Measurements from ENCODE around the gene SLC28A3.

- no peak for TF ChIP-seq CTCF (IDR thresholded peaks at IDR 0.05; ENCODE audit: extremely low read depth in 1 of 2, insufficient read depth in 1 of 2, low read depth in 1 of 2, low read length in 2 of 2)
- TF ChIP-seq MYC (IDR thresholded peaks at IDR 0.05; ENCODE audit: low read depth, low read length): no peak
- TF ChIP-seq EZH2 (IDR thresholded peaks at IDR 0.05; ENCODE audit: borderline replicate concordance, low read depth, low read length, severe bottlenecking): no peak
- no peak for TF ChIP-seq MAX (IDR thresholded peaks at IDR 0.05; ENCODE audit: insufficient read depth, insufficient read length)
- TF ChIP-seq POLR2A (IDR thresholded peaks at IDR 0.05; ENCODE audit: low read depth, low read length): no peak
- TF ChIP-seq POLR2AphosphoS5 (IDR thresholded peaks at IDR 0.05; ENCODE audit: insufficient read depth, low read depth, low read length): no peak
- TF ChIP-seq JUN (IDR thresholded peaks at IDR 0.05; ENCODE audit: borderline replicate concordance, insufficient read depth, insufficient read length, low read depth): no peak
Observed at GRCh38 chr9:84383178-84383577, 42.6 kb upstream of the SLC28A3 start.
